GM13977 (cell line): ENCODE data around the gene HTR2B.
"Not testable (repeated sequence)": the region's sequence is repeated elsewhere in the genome, so short reads cannot be mapped to it uniquely, and the experiment has no call there.

Source experiments
- DNase-seq: peaks from one replicate; pipeline ENCODE4 v3.0.0; 2012; ENCODE audit warnings: low spot score
- CTCF ChIP-seq: IDR thresholded peaks from 2 replicates; pipeline ENCODE4 v1.5.1; 2012; ENCODE audit warnings: mild to moderate bottlenecking, control low read depth; ENCODE audit not compliant: insufficient read depth; ENCODE audit errors: extremely low read depth, missing control alignments
- in situ Hi-C: fragments of 300-500 bp; cut with MboI; formaldehyde crosslinking; loops from one replicate; pipeline ENCODE4 v1.12.0; 2022; ENCODE audit warnings: low sequenced_read_pairs, low pct_unique_long_range_greater_than_20kb, mixed read lengths, inconsistent platforms; ENCODE audit not compliant: unreplicated experiment

Gene HTR2B

GRCh38 chr2:231159306-231159705 is 34.5 kb upstream of the HTR2B start:
- TF ChIP-seq CTCF, result no peak
- no peak for DNase-seq
- in situ Hi-C loops, result no loop called here

GRCh38 chr2:231152800-231153557 is 28.1 kb upstream of the HTR2B start:
- DNase-seq, result no peak
- no peak for TF ChIP-seq CTCF
- in situ Hi-C loops, result no loop called here

GRCh38 chr2:231146665-231147064 is 21.8 kb upstream of the HTR2B start:
- no peak for TF ChIP-seq CTCF
- DNase-seq, result no peak
- in situ Hi-C loops, result no loop called here

- in situ Hi-C loops, result no loop called here
- TF ChIP-seq CTCF, result no peak
- DNase-seq, result no peak
Observed at GRCh38 chr2:231144896-231145295, 20.1 kb upstream of the HTR2B start.

- in situ Hi-C loops, DNase-seq: not testable (repeated sequence)
Observed at GRCh38 chr2:231140808-231141207, 16.0 kb upstream of the HTR2B start.

GRCh38 chr2:231139796-231140195 is 15.0 kb upstream of the HTR2B start:
- DNase-seq, result no peak
- no peak for TF ChIP-seq CTCF
- in situ Hi-C loops, result no loop called here

GRCh38 chr2:231138699-231139098 is 13.9 kb upstream of the HTR2B start:
- DNase-seq, result no peak
- TF ChIP-seq CTCF, result no peak
- in situ Hi-C loops, result no loop called here
